GM12864 (cell line): ENCODE measurements around the gene HES5.

ENCODE experiments used
- DNase-seq: peaks from one replicate; pipeline ENCODE4 v3.0.0-alpha.2; 2011; ENCODE audit warnings: low read depth
- H3K4me3 ChIP-seq: 2 replicates; pipeline ENCODE4 v1.5.1; 2011; ENCODE audit warnings: mild to moderate bottlenecking, low read depth, low read length, control low read depth
- CTCF ChIP-seq: IDR thresholded peaks from 2 replicates; pipeline ENCODE4 v1.5.1; 2011; ENCODE audit warnings: low read depth, mild to moderate bottlenecking, moderate library complexity, low read length, control low read depth, inconsistent platforms; ENCODE audit errors: missing control alignments

Gene HES5

GRCh38 chr1:2543543-2544092, 13.6 kb upstream of the HES5 start:
- TF ChIP-seq CTCF = no peak
- no peak for DNase-seq
- no peak overlapping the region for H3K4me3 ChIP-seq

GRCh38 chr1:2542246-2542915, 12.3 kb upstream of the HES5 start:
- no peak overlapping the region for H3K4me3 ChIP-seq
- no peak for DNase-seq
- TF ChIP-seq CTCF = no peak

- DNase-seq = no peak
- H3K4me3 ChIP-seq = no peak overlapping the region
- no peak for TF ChIP-seq CTCF
Measured at GRCh38 chr1:2541619-2542245, 11.7 kb upstream of the HES5 start.

GRCh38 chr1:2540816-2541492, 10.9 kb upstream of the HES5 start:
- no peak overlapping the region for H3K4me3 ChIP-seq
- no peak for TF ChIP-seq CTCF
- no peak for DNase-seq

GRCh38 chr1:2539312-2539907, 9.3 kb upstream of the HES5 start:
- peak; percentile 56 for TF ChIP-seq CTCF
- DNase-seq = no peak
- H3K4me3 ChIP-seq = no peak overlapping the region

- H3K4me3 ChIP-seq = no peak overlapping the region
- no peak for TF ChIP-seq CTCF
- no peak for DNase-seq
Measured at GRCh38 chr1:2538872-2539271, 8.8 kb upstream of the HES5 start.
